Inflammatory macrophage treated with lipopolysaccharide for 4 hours (primary cell): Measurements from ENCODE around the gene PACSIN2.

ENCODE experiments used
- DNase-seq: peaks from one replicate; pipeline ENCODE4 v3.0.0-alpha.2; 2020

PACSIN2 gene

GRCh38 chr22:42901790-42902508 is 113.0 kb downstream of the PACSIN2 start:
- peak; percentile 3 for DNase-seq

- DNase-seq, result no peak
Measured at GRCh38 chr22:42897960-42898359, 117.0 kb downstream of the PACSIN2 start.

- peak; percentile 86 for DNase-seq
Measured at GRCh38 chr22:42895541-42895981, 119.4 kb downstream of the PACSIN2 start.

- DNase-seq, result peak; percentile 87
Measured at GRCh38 chr22:42895087-42895486, 119.9 kb downstream of the PACSIN2 start.

GRCh38 chr22:42893371-42894150 is 121.4 kb downstream of the PACSIN2 start:
- DNase-seq, result peak; percentile 16

- DNase-seq, result peak; percentile 53
Measured at GRCh38 chr22:42892571-42893316, 122.2 kb downstream of the PACSIN2 start.

- DNase-seq, result peak; percentile 20
Measured at GRCh38 chr22:42892156-42892555, 122.8 kb downstream of the PACSIN2 start.

GRCh38 chr22:42891696-42892095 is 123.3 kb downstream of the PACSIN2 start:
- DNase-seq, result no peak

GRCh38 chr22:42891008-42891407 is 123.9 kb downstream of the PACSIN2 start:
- DNase-seq, result no peak

- DNase-seq, result peak; percentile 97
Measured at GRCh38 chr22:42889304-42889703, 125.6 kb downstream of the PACSIN2 start.

- no peak for DNase-seq
Measured at GRCh38 chr22:42887523-42888507, 127.1 kb downstream of the PACSIN2 start.

GRCh38 chr22:42887120-42887519 is 127.8 kb downstream of the PACSIN2 start:
- no peak for DNase-seq

GRCh38 chr22:42885446-42885845 is 129.5 kb downstream of the PACSIN2 start:
- no peak for DNase-seq

- no peak for DNase-seq
Measured at GRCh38 chr22:42884616-42885375, 130.2 kb downstream of the PACSIN2 start.

- DNase-seq, result no peak
Measured at GRCh38 chr22:42883970-42884369, 131.0 kb downstream of the PACSIN2 start.

GRCh38 chr22:42883121-42883520 is 131.8 kb downstream of the PACSIN2 start:
- DNase-seq, result no peak

- no peak for DNase-seq
Measured at GRCh38 chr22:42881982-42882656, 132.8 kb downstream of the PACSIN2 start.

- no peak for DNase-seq
Measured at GRCh38 chr22:42881298-42881697, 133.7 kb downstream of the PACSIN2 start.

GRCh38 chr22:42880815-42881214 is 134.1 kb downstream of the PACSIN2 start:
- DNase-seq, result no peak

GRCh38 chr22:42879371-42880021 is 135.5 kb downstream of the PACSIN2 start:
- no peak for DNase-seq
